ENCODE measurements around the gene CLDN16. TPM values are rescaled to one million over a fixed set of nuclear protein-coding genes. Genes with fewer than 3 reads are reported as not detected.
A peak's percentile ranks its signal among the peaks of the same experiment; 100 is the strongest.

CLDN16 gene
- total and polyA plus RNA-seq, 2 experiments from 2014 or later = 0.11 TPM; not detected in 1

DNA sequence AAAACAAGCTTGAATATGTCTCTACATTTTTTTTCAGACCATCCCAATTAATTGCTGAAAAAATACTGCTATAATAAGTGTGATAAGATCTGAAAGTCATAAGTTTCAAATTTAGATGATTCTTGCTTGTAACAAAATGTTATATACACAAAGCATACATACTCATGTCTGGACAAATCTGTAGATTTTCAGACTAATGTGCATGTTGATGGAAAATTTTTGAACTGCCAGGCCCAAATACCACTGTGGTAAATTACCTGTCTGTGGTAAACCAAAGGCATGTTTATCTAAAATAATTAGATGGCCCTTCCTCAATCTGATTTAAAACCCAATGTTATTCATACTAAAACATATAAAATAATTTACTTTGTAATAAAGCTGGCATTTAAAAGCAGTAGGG is 31.7 kb upstream of the CLDN16 start:
- no peak for DNase-seq
- no peak overlapping the region for H3K9ac ChIP-seq
- no peak overlapping the region for H3K4me3 ChIP-seq
- no peaks in the 10 kb centered on the region for H3K9me2 ChIP-seq (ENCODE audit: insufficient read depth)
- no peaks in the 10 kb centered on the region for H3F3A ChIP-seq (ENCODE audit: insufficient read depth)
- H3K36me3 ChIP-seq (ENCODE audit: low read depth) = no peaks in the 10 kb centered on the region
- no peaks in the 10 kb centered on the region for H4K20me1 ChIP-seq (ENCODE audit: insufficient read depth)
- H3K79me2 ChIP-seq (ENCODE audit: insufficient read depth) = no peaks in the 10 kb centered on the region
- H2AFZ ChIP-seq = no peak overlapping the region
- no peaks in the 10 kb centered on the region for H3K4me1 ChIP-seq (ENCODE audit: insufficient read depth)
- TF ChIP-seq EZH2phosphoT487 (IDR thresholded peaks at IDR 0.05; ENCODE audit: insufficient read depth, low read depth) = no peak
- TF ChIP-seq EZH2 (IDR thresholded peaks at IDR 0.05; ENCODE audit: insufficient read depth, poor library complexity, severe bottlenecking) = no peak
- no peak overlapping the region for H3K27ac ChIP-seq
- in situ Hi-C loops (cut with MboI) = no loop called here
- no peak overlapping the region for H3K4me2 ChIP-seq (ENCODE audit: unreplicated experiment)
- no peaks in the 10 kb centered on the region for H3K27me3 ChIP-seq (replicated peaks; ENCODE audit: insufficient read depth)
- no peaks in the 10 kb centered on the region for H3K9me3 ChIP-seq (ENCODE audit: low read depth)

DNA sequence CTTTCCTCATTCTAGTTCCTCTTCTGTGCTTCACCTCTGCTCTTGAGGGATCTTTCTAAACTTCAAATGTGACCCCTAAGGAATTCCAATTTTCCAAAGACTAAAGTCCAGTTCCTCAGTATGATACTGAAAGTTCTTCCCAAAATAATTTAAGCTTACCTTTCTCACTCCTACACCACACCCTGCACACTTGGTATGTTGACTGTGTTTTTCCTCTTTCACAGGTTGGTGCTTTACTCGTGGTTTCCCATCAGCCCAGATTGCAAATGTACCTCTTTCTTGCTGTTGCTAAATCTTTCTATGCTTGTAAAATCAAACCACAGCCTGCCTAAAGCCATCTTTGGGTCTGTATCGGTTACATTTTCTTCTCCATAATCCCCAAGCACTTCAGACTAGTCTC is 30.5 kb upstream of the CLDN16 start:
- 82 to 84% methylated on average over 2 of the region's 2 CpGs for WGBS, 2 experiments (ENCODE audit: low coverage in 1 of 2, low lambda C conversion rate in 2 of 2, missing lambda C conversion rate in 2 of 2)
- no peak overlapping the region for H3K4me3 ChIP-seq
- no peak overlapping the region for H2AFZ ChIP-seq
- no peak overlapping the region for H3K4me2 ChIP-seq (ENCODE audit: unreplicated experiment)
- H3F3A ChIP-seq (ENCODE audit: insufficient read depth) = no peaks in the 10 kb centered on the region
- H3K9ac ChIP-seq = no peak overlapping the region
- H3K27me3 ChIP-seq (replicated peaks; ENCODE audit: insufficient read depth) = no peaks in the 10 kb centered on the region
- H3K9me2 ChIP-seq (ENCODE audit: insufficient read depth) = no peaks in the 10 kb centered on the region
- H3K4me1 ChIP-seq (ENCODE audit: insufficient read depth) = no peaks in the 10 kb centered on the region
- no peak overlapping the region for H3K27ac ChIP-seq
- no peak for TF ChIP-seq EZH2phosphoT487 (IDR thresholded peaks at IDR 0.05; ENCODE audit: insufficient read depth, low read depth)
- TF ChIP-seq EZH2 (IDR thresholded peaks at IDR 0.05; ENCODE audit: insufficient read depth, poor library complexity, severe bottlenecking) = no peak
- H4K20me1 ChIP-seq (ENCODE audit: insufficient read depth) = no peaks in the 10 kb centered on the region
- no peaks in the 10 kb centered on the region for H3K79me2 ChIP-seq (ENCODE audit: insufficient read depth)
- no peak for DNase-seq
- H3K9me3 ChIP-seq (ENCODE audit: low read depth) = no peaks in the 10 kb centered on the region
- no peaks in the 10 kb centered on the region for H3K36me3 ChIP-seq (ENCODE audit: low read depth)
- in situ Hi-C loops (cut with MboI) = no loop called here

- Histone ChIP-seq H3K4me3 (no peak overlapping the region), H3K79me2 (ENCODE audit: insufficient read depth) (no peaks in the 10 kb centered on the region), H3K9ac (no peak overlapping the region), H3K9me3 (ENCODE audit: low read depth) (no peaks in the 10 kb centered on the region), H3K4me2 (ENCODE audit: unreplicated experiment) (no peak overlapping the region), H4K20me1 (ENCODE audit: insufficient read depth) (no peaks in the 10 kb centered on the region), H3F3A (ENCODE audit: insufficient read depth) (no peaks in the 10 kb centered on the region), H3K27me3 (replicated peaks; ENCODE audit: insufficient read depth) (no peaks in the 10 kb centered on the region), H2AFZ (peak overlapping the region; percentile 36), H3K27ac (no peak overlapping the region), H3K36me3 (ENCODE audit: low read depth) (no peaks in the 10 kb centered on the region), H3K4me1 (ENCODE audit: insufficient read depth) (no peaks in the 10 kb centered on the region), H3K9me2 (ENCODE audit: insufficient read depth) (no peaks in the 10 kb centered on the region)
- 37 to 41% methylated on average over 2 of the region's 2 CpGs for WGBS, 2 experiments (ENCODE audit: low coverage in 1 of 2, low lambda C conversion rate in 2 of 2, missing lambda C conversion rate in 2 of 2)
- in situ Hi-C loops (cut with MboI) = no loop called here
- TF ChIP-seq EZH2 (IDR thresholded peaks at IDR 0.05; ENCODE audit: insufficient read depth, poor library complexity, severe bottlenecking) (no peak), EZH2phosphoT487 (IDR thresholded peaks at IDR 0.05; ENCODE audit: insufficient read depth, low read depth) (no peak)
- no peak for DNase-seq
Observed at GRCh38 chr3:190359813-190360212, 28.1 kb upstream of the CLDN16 start.

DNA sequence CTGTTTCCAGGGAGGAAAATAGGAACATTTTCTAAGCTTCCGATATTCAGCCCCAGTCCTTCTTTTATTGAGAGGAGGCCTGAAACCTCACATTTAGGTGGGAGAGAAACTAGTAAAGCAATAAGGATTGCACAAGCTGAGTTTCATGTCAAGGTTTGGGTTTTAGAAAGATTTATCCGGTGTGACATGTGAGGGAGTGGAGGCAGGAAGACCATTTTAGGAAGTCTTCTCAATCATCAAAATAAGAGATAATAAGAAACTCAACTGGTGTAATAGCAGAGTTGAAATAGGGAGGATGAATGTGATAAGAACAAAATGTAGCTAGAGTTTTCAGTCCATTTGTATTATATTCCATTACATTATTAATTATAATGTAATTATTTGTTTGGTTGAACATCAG is 27.7 kb upstream of the CLDN16 start:
- no peaks in the 10 kb centered on the region for H3K79me2 ChIP-seq (ENCODE audit: insufficient read depth)
- in situ Hi-C loops (cut with MboI) = no loop called here
- no peaks in the 10 kb centered on the region for H3K9me3 ChIP-seq (ENCODE audit: low read depth)
- H3K9ac ChIP-seq = no peak overlapping the region
- no peaks in the 10 kb centered on the region for H4K20me1 ChIP-seq (ENCODE audit: insufficient read depth)
- peaks cover 3% of the 10 kb centered on the region; the same call in 1 of the 2 replicates for H3K9me2 ChIP-seq (ENCODE audit: insufficient read depth)
- H3K4me1 ChIP-seq (ENCODE audit: insufficient read depth) = no peaks in the 10 kb centered on the region
- H3K27me3 ChIP-seq (replicated peaks; ENCODE audit: insufficient read depth) = no peaks in the 10 kb centered on the region
- no peak overlapping the region for H3K4me3 ChIP-seq
- H3K36me3 ChIP-seq (ENCODE audit: low read depth) = no peaks in the 10 kb centered on the region
- peak overlapping the region; percentile 36 for H2AFZ ChIP-seq
- TF ChIP-seq EZH2phosphoT487 (IDR thresholded peaks at IDR 0.05; ENCODE audit: insufficient read depth, low read depth) (no peak), EZH2 (IDR thresholded peaks at IDR 0.05; ENCODE audit: insufficient read depth, poor library complexity, severe bottlenecking) (no peak)
- H3K4me2 ChIP-seq (ENCODE audit: unreplicated experiment) = no peak overlapping the region
- 93 to 100% methylated on average over 2 of the region's 2 CpGs for WGBS, 2 experiments (ENCODE audit: low coverage in 1 of 2, low lambda C conversion rate in 2 of 2, missing lambda C conversion rate in 2 of 2)
- no peak for DNase-seq
- H3K27ac ChIP-seq = no peak overlapping the region
- H3F3A ChIP-seq (ENCODE audit: insufficient read depth) = no peaks in the 10 kb centered on the region

- H4K20me1 ChIP-seq (ENCODE audit: insufficient read depth) = no peaks in the 10 kb centered on the region
- H3K36me3 ChIP-seq (ENCODE audit: low read depth) = no peaks in the 10 kb centered on the region
- no peak overlapping the region for H2AFZ ChIP-seq
- no peaks in the 10 kb centered on the region for H3K9me3 ChIP-seq (ENCODE audit: low read depth)
- WGBS, 2 experiments (ENCODE audit: low coverage in 1 of 2, low lambda C conversion rate in 2 of 2, missing lambda C conversion rate in 2 of 2) = 90 to 100% methylated on average over 1 of the region's 1 CpG
- no peak for TF ChIP-seq EZH2 (IDR thresholded peaks at IDR 0.05; ENCODE audit: insufficient read depth, poor library complexity, severe bottlenecking)
- no peak for TF ChIP-seq EZH2phosphoT487 (IDR thresholded peaks at IDR 0.05; ENCODE audit: insufficient read depth, low read depth)
- no peak for DNase-seq
- no peak overlapping the region for H3K27ac ChIP-seq
- no peaks in the 10 kb centered on the region for H3K79me2 ChIP-seq (ENCODE audit: insufficient read depth)
- H3K27me3 ChIP-seq (replicated peaks; ENCODE audit: insufficient read depth) = no peaks in the 10 kb centered on the region
- H3K4me1 ChIP-seq (ENCODE audit: insufficient read depth) = no peaks in the 10 kb centered on the region
- no peaks in the 10 kb centered on the region for H3F3A ChIP-seq (ENCODE audit: insufficient read depth)
- in situ Hi-C loops (cut with MboI) = no loop called here
- peaks cover 4% of the 10 kb centered on the region; the same call in 1 of the 2 replicates for H3K9me2 ChIP-seq (ENCODE audit: insufficient read depth)
- no peak overlapping the region for H3K4me3 ChIP-seq
- no peak overlapping the region for H3K4me2 ChIP-seq (ENCODE audit: unreplicated experiment)
- no peak overlapping the region for H3K9ac ChIP-seq
Observed at GRCh38 chr3:190361791-190362190, 26.2 kb upstream of the CLDN16 start.

Data from GM23248 (cell line).